Gastrocnemius medialis (tissue), 4 donors: ENCODE measurements around the gene MACROD2.

Experiments
- POLR2A ChIP-seq, 2 donors: fragments of 450-650 bp; IDR thresholded peaks; one replicate each; pipeline ENCODE4 v1.6.1; 2017; ENCODE audit warnings: antibody characterized with exemption in 2 of 2, mild to moderate bottlenecking in 2 of 2, moderate library complexity in 2 of 2
- TF ChIP-seq, protein P1 (sequence below), 5 experiments: fragments of 450-650 bp in 3 of 5; fragments of 200-600 bp in 2 of 5; sonication (generic) in 2 of 5; IDR thresholded peaks in 4 of 5; conservative IDR thresholded peaks in 1 of 5; 1 replicate in 4 of 5; 2 replicates in 1 of 5; pipeline ENCODE4 v1.5.1; 2016 to 2019; ENCODE audit warnings: antibody characterized with exemption in 5 of 5, mild to moderate bottlenecking in 3 of 5, moderate library complexity in 3 of 5

DNA sequence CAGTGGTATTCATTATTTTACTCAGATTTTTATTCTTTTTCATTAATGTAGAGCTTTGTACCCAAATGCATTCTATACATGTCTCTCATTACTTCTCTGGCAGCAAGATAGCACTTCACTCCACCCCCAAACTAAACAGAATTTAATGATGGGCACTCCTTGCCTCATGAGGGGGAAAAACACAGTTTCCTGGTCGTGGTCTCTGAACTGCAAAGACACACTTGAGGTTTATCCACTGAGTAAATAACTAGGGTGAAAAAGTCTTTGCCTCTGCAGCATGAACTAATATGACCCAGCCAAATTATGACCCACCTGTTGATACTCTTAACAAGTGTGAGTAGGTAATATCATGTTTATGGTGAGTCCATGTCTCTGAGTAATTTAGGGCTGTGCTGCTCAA is 1127.3 kb downstream of the MACROD2 start:
- TF ChIP-seq POLR2A (IDR thresholded peaks at IDR 0.05), result no peak
- TF ChIP-seq, protein P1, sequence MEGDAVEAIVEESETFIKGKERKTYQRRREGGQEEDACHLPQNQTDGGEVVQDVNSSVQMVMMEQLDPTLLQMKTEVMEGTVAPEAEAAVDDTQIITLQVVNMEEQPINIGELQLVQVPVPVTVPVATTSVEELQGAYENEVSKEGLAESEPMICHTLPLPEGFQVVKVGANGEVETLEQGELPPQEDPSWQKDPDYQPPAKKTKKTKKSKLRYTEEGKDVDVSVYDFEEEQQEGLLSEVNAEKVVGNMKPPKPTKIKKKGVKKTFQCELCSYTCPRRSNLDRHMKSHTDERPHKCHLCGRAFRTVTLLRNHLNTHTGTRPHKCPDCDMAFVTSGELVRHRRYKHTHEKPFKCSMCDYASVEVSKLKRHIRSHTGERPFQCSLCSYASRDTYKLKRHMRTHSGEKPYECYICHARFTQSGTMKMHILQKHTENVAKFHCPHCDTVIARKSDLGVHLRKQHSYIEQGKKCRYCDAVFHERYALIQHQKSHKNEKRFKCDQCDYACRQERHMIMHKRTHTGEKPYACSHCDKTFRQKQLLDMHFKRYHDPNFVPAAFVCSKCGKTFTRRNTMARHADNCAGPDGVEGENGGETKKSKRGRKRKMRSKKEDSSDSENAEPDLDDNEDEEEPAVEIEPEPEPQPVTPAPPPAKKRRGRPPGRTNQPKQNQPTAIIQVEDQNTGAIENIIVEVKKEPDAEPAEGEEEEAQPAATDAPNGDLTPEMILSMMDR (IDR thresholded peaks at IDR 0.05 in 4 of 5, conservative IDR thresholded peaks at IDR 0.05 in 1 of 5), result no peak
